ENCODE measurements around the gene DOCK2.
"Not testable (repeated sequence)": the region's sequence is repeated elsewhere in the genome, so short reads cannot be mapped to it uniquely, and the experiment has no call there.

DOCK2 gene
- total RNA-seq, result 375 to 508 (median 465) reads per million in 4 experiments

- DNase-seq, result peak; percentile 30
Observed at GRCh38 chr5:169637085-169637548, at the start of gene DOCK2. Gene DOCK2, plus strand, starts transcription at chr5:169637275. Its CDS starts 52 bp downstream, at chr5:169637327.

- no peak for DNase-seq
Observed at GRCh38 chr5:169590602-169591001, 46.5 kb upstream of the DOCK2 start.

GRCh38 chr5:169591636-169592035 lies 45.4 kb upstream of the DOCK2 start:
- no peak for DNase-seq

- no peak for DNase-seq
Observed at GRCh38 chr5:169592937-169593650, 44.0 kb upstream of the DOCK2 start.

GRCh38 chr5:169595172-169595820 lies 41.8 kb upstream of the DOCK2 start:
- DNase-seq, result no peak

GRCh38 chr5:169599451-169599850 lies 37.6 kb upstream of the DOCK2 start:
- DNase-seq, result no peak

- no peak for DNase-seq
Observed at GRCh38 chr5:169602535-169602934, 34.5 kb upstream of the DOCK2 start.

GRCh38 chr5:169606279-169606678 lies 30.8 kb upstream of the DOCK2 start:
- no peak for DNase-seq

- no peak for DNase-seq
Observed at GRCh38 chr5:169607882-169608281, 29.2 kb upstream of the DOCK2 start.

- DNase-seq, result no peak
Observed at GRCh38 chr5:169609716-169610115, 27.4 kb upstream of the DOCK2 start.

GRCh38 chr5:169610606-169611005 lies 26.5 kb upstream of the DOCK2 start:
- no peak for DNase-seq

- no peak for DNase-seq
Observed at GRCh38 chr5:169615561-169615960, 21.5 kb upstream of the DOCK2 start.

- DNase-seq, result not testable (repeated sequence)
Observed at GRCh38 chr5:169624307-169624706, 12.8 kb upstream of the DOCK2 start.

GRCh38 chr5:169626779-169627178 lies 10.3 kb upstream of the DOCK2 start:
- DNase-seq, result no peak

GRCh38 chr5:169627551-169627950 lies 9.5 kb upstream of the DOCK2 start:
- DNase-seq, result no peak

GRCh38 chr5:169628892-169629291 lies 8.2 kb upstream of the DOCK2 start:
- no peak for DNase-seq

- no peak for DNase-seq
Observed at GRCh38 chr5:169629847-169630548, 7.1 kb upstream of the DOCK2 start.

- no peak for DNase-seq
Observed at GRCh38 chr5:169631360-169631759, 5.7 kb upstream of the DOCK2 start.

GRCh38 chr5:169632946-169633345 lies 4.1 kb upstream of the DOCK2 start:
- DNase-seq, result no peak

GRCh38 chr5:169634606-169635005 lies 2.5 kb upstream of the DOCK2 start:
- DNase-seq, result no peak

GRCh38 chr5:169635936-169636335 lies 1.1 kb upstream of the DOCK2 start:
- no peak for DNase-seq

- no peak for DNase-seq
Observed at GRCh38 chr5:169636477-169637084, 494 bp upstream of the DOCK2 start.

- peak; percentile 14 for DNase-seq
Observed at GRCh38 chr5:169637549-169638121, 560 bp downstream of the DOCK2 start.

Data from effector CD8-positive, alpha-beta T cell (primary cell).